Peyer's patch (tissue), 4 donors: ENCODE results near the gene UBE4B. TPM values are rescaled to one million over a fixed set of nuclear protein-coding genes. Genes with fewer than 3 reads are reported as not detected.

Source experiments
- DNase-seq, 3 donors: peaks; one replicate each; pipeline ENCODE4 v3.0.0-alpha.2; 2017 to 2019
- H3K27ac ChIP-seq, 4 donors: fragments of 200-600 bp; sonication (generic); one replicate each; pipeline ENCODE4 v1.5.1; 2016 to 2019
- H3K27me3 ChIP-seq, 2 donors: fragments of 200-600 bp; sonication (generic); one replicate each; pipeline ENCODE4 v1.5.1; 2019
- H3K36me3 ChIP-seq, 3 donors: fragments of 200-600 bp; sonication (generic); one replicate each; pipeline ENCODE4 v1.5.1; 2016 to 2019
- H3K4me1 ChIP-seq, 4 donors: fragments of 200-600 bp; sonication (generic); one replicate each; pipeline ENCODE4 v1.5.1; 2016 to 2019
- H3K4me3 ChIP-seq, 4 donors: fragments of 200-600 bp; sonication (generic); 1 replicate in 3 of 4; 2 replicates in 1 of 4; pipeline ENCODE4 v1.5.1; 2016 to 2019; ENCODE audit warnings: mild to moderate bottlenecking in 1 of 4
- H3K9me3 ChIP-seq, 4 donors: fragments of 200-600 bp; sonication (generic); one replicate each; pipeline ENCODE4 v1.5.1; 2016 to 2019; ENCODE audit warnings: mild to moderate bottlenecking in 1 of 4
- CTCF ChIP-seq, 6 experiments: fragments of 450-650 bp in 4 of 6; fragments of 200-600 bp in 2 of 6; sonication (generic) in 1 of 6; IDR thresholded peaks; one replicate each; pipeline ENCODE4 v1.5.1; 2017 to 2019; ENCODE audit warnings: antibody characterized with exemption in 6 of 6, mild to moderate bottlenecking in 3 of 6, moderate library complexity in 1 of 6
- POLR2A ChIP-seq, 2 donors: fragments of 450-650 bp; IDR thresholded peaks; one replicate each; pipeline ENCODE4 v1.5.1; 2017; ENCODE audit warnings: antibody characterized with exemption in 2 of 2, mild to moderate bottlenecking in 2 of 2, moderate library complexity in 2 of 2
- total RNA-seq, 4 donors: library from RNA; depleted of rRNA; stranded (reverse); fragments of >200 nt; gene quantifications; one replicate each; pipeline ENCODE4 v1.1.0, GENCODE V29; 2016

The UBE4B gene
- total RNA-seq, 4 donors from 2014 or later, result 40.3 to 102 (median 67.8) TPM

GRCh38 chr1:10060311-10061100 is 27.7 kb downstream of the UBE4B start:
- H3K27me3 ChIP-seq, result no peaks in the 10 kb centered on the region
- no peaks in the 10 kb centered on the region for H3K9me3 ChIP-seq
- H3K4me1 ChIP-seq, result peaks cover 0 to 27% (median 0%) of the 10 kb centered on the region in 4 donors
- TF ChIP-seq CTCF (IDR thresholded peaks at IDR 0.05) (no peak), POLR2A (IDR thresholded peaks at IDR 0.05) (no peak)
- no peaks in the 10 kb centered on the region for H3K36me3 ChIP-seq
- no peak overlapping the region for H3K27ac ChIP-seq
- no peak for DNase-seq
- no peak overlapping the region for H3K4me3 ChIP-seq

- no peak for TF ChIP-seq POLR2A (IDR thresholded peaks at IDR 0.05)
- no peak for TF ChIP-seq CTCF (IDR thresholded peaks at IDR 0.05)
- H3K27ac ChIP-seq, result no peak overlapping the region
- DNase-seq, result no peak
Measured at GRCh38 chr1:10061276-10061675, 28.5 kb downstream of the UBE4B start.

GRCh38 chr1:10063878-10064277 is 31.1 kb downstream of the UBE4B start:
- DNase-seq, result no peak
- H3K4me3 ChIP-seq, result no peak overlapping the region

More at GRCh38 chr1:10061276-10061675, 28.5 kb downstream of the UBE4B start:
- H3K36me3 ChIP-seq, result no peaks in the 10 kb centered on the region
- no peaks in the 10 kb centered on the region for H3K9me3 ChIP-seq
- H3K4me3 ChIP-seq, result no peak overlapping the region
- H3K4me1 ChIP-seq, result peaks cover 0 to 29% (median 0%) of the 10 kb centered on the region in 4 donors
- H3K27me3 ChIP-seq, result no peaks in the 10 kb centered on the region

GRCh38 chr1:10064416-10065343 is 31.9 kb downstream of the UBE4B start:
- H3K27ac ChIP-seq, result peak overlapping the region in 2 of 4 donors; percentile 15 to 55
- H3K27me3 ChIP-seq, result no peaks in the 10 kb centered on the region
- DNase-seq, result no peak
- H3K36me3 ChIP-seq, result no peaks in the 10 kb centered on the region
- TF ChIP-seq POLR2A (IDR thresholded peaks at IDR 0.05) (no peak), CTCF (IDR thresholded peaks at IDR 0.05) (no peak)
- H3K4me1 ChIP-seq, result peaks cover 0 to 28% (median 0%) of the 10 kb centered on the region in 4 donors
- no peak overlapping the region for H3K4me3 ChIP-seq
- H3K9me3 ChIP-seq, result no peaks in the 10 kb centered on the region

More at GRCh38 chr1:10063878-10064277, 31.1 kb downstream of the UBE4B start:
- no peak for TF ChIP-seq CTCF (IDR thresholded peaks at IDR 0.05)
- TF ChIP-seq POLR2A (IDR thresholded peaks at IDR 0.05), result no peak
- no peak overlapping the region for H3K27ac ChIP-seq
- H3K4me1 ChIP-seq, result peaks cover 0 to 28% (median 0%) of the 10 kb centered on the region in 4 donors
- no peaks in the 10 kb centered on the region for H3K36me3 ChIP-seq
- H3K9me3 ChIP-seq, result no peaks in the 10 kb centered on the region
- H3K27me3 ChIP-seq, result no peaks in the 10 kb centered on the region

- peak overlapping the region in 2 of 4 donors; percentile 15 to 55 for H3K27ac ChIP-seq
- H3K27me3 ChIP-seq, result no peaks in the 10 kb centered on the region
- no peaks in the 10 kb centered on the region for H3K36me3 ChIP-seq
- DNase-seq, result peak in 2 of 3 donors; percentile 63 to 73
- H3K9me3 ChIP-seq, result no peaks in the 10 kb centered on the region
- no peak for TF ChIP-seq POLR2A (IDR thresholded peaks at IDR 0.05)
- no peak for TF ChIP-seq CTCF (IDR thresholded peaks at IDR 0.05)
- no peak overlapping the region for H3K4me3 ChIP-seq
- H3K4me1 ChIP-seq, result peaks cover 0 to 28% (median 0%) of the 10 kb centered on the region in 4 donors
Measured at GRCh38 chr1:10065344-10065685, 32.6 kb downstream of the UBE4B start.
